A673 (cell line): ENCODE measurements around the gene DDX54. TPM values are rescaled to one million over a fixed set of nuclear protein-coding genes. Genes with fewer than 3 reads are reported as not detected.

Experiments
- BruUV-seq: library from RNA; stranded (reverse); fragments of 400-500 nt; replicated peaks from 2 replicates; lab custom pipeline; 2021; lab: Mats Ljungman, UMichigan
- CTCF ChIA-PET: fragments of 300-600 bp; sonication (Branson Sonifier 250); formaldehyde crosslinking; loops from one replicate; lab custom pipeline; 2022; ENCODE audit warnings: antibody characterized with exemption; lab: Charles Lee
- POLR2A ChIA-PET: fragments of 300-600 bp; sonication (Branson Sonifier 250); formaldehyde crosslinking; loops from one replicate; lab custom pipeline; 2022; ENCODE audit warnings: antibody characterized with exemption; ENCODE audit not compliant: low non-redundant PET; lab: Charles Lee
- DNase-seq: peaks from one replicate; pipeline ENCODE4 v3.0.0-alpha.2; 2015; ENCODE audit warnings: low spot score
- H3K27ac ChIP-seq: fragments of 200-600 bp; sonication (generic); 2 replicates; pipeline ENCODE4 v1.5.1; 2016; ENCODE audit warnings: mixed run types, low read depth, mild to moderate bottlenecking, mixed read lengths, antibody characterized with exemption, low read length; ENCODE audit not compliant: poor library complexity, severe bottlenecking
- H3K27me3 ChIP-seq: fragments of 200-600 bp; sonication (generic); replicated peaks from 2 replicates; pipeline ENCODE4 v1.6.1; 2017; ENCODE audit warnings: mixed run types, low read depth, mild to moderate bottlenecking, mixed read lengths, antibody characterized with exemption, low read length; ENCODE audit not compliant: insufficient read depth, poor library complexity
- H3K36me3 ChIP-seq: fragments of 200-600 bp; sonication (generic); 2 replicates; pipeline ENCODE4 v1.6.1; 2016; ENCODE audit warnings: mixed run types, mild to moderate bottlenecking, mixed read lengths, antibody characterized with exemption, low read length; ENCODE audit not compliant: insufficient read depth, poor library complexity, severe bottlenecking
- H3K4me1 ChIP-seq: fragments of 200-600 bp; sonication (generic); 2 replicates; pipeline ENCODE4 v1.6.1; 2017; ENCODE audit warnings: mixed run types, mild to moderate bottlenecking, mixed read lengths, antibody characterized with exemption, low read length; ENCODE audit not compliant: insufficient read depth, poor library complexity, severe bottlenecking
- H3K4me3 ChIP-seq: fragments of 200-600 bp; sonication (generic); 2 replicates; pipeline ENCODE4 v1.5.1; 2016; ENCODE audit warnings: low read depth, mixed run types, mild to moderate bottlenecking, mixed read lengths, low read length; ENCODE audit not compliant: poor library complexity, severe bottlenecking
- H3K9me3 ChIP-seq: fragments of 200-600 bp; sonication (generic); 2 replicates; pipeline ENCODE4 v1.6.1; 2016; ENCODE audit warnings: mixed run types, low read depth, mild to moderate bottlenecking, mixed read lengths, antibody characterized with exemption, low read length; ENCODE audit not compliant: poor library complexity, severe bottlenecking
- EZH2 ChIP-seq: fragments of 200-600 bp; sonication (generic); IDR thresholded peaks from 2 replicates; pipeline ENCODE4 v1.6.1; 2017; ENCODE audit warnings: borderline replicate concordance, low read depth, mild to moderate bottlenecking, mixed read lengths, antibody characterized with exemption, low read length; ENCODE audit not compliant: poor library complexity, severe bottlenecking
- intact Hi-C: fragments of 100-400 bp; cut with micrococcal nuclease; formaldehyde crosslinking; loops from one replicate; pipeline ENCODE4 v1.10.0; 2022; ENCODE audit not compliant: unreplicated experiment
- total RNA-seq: library from RNA; stranded (reverse); gene quantifications from 2 replicates; pipeline ENCODE4 v1.2.3, GENCODE V29; 2021
- TF ChIP-seq, protein P1 (sequence below): fragments of 300-800, 200-600 bp; sonication (generic); conservative IDR thresholded peaks from 2 replicates; pipeline ENCODE4 v1.5.1; 2017; ENCODE audit warnings: low read depth, mild to moderate bottlenecking, antibody characterized with exemption, low read length, moderate library complexity, mixed read lengths

Gene DDX54
- total RNA-seq, 1 experiment from 2014 or later: 116 TPM

DNA sequence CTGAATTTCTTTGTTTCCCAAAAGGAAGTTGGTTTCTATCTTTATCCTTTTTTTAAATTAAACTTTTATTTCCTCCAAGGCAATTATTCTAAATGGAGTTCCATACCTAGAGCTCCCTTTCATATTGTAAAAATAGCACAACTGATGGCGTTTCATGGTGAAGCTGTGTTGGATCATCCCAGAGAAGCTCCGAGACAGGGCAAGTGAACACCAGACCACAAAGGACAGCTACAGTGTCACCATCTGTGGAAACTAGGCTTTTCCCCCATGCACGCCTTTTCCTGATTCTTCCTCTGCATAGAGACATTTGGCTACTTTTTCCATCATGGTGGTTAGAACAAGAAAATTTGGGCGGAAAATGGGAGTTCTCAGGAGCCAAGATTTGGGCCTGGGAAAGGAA lies 48.7 kb upstream of the DDX54 start:
- Histone ChIP-seq H3K36me3 (peaks cover 14% of the 10 kb centered on the region), H3K4me1 (peaks cover 14% of the 10 kb centered on the region), H3K9me3 (no peaks in the 10 kb centered on the region), H3K4me3 (no peak overlapping the region), H3K27ac (no peak overlapping the region), H3K27me3 (no peaks in the 10 kb centered on the region)
- ChIA-PET CTCF (no interaction called here), POLR2A (no interaction called here)
- intact Hi-C loops: no loop called here
- BruUV-seq: no TSS peak
- TF ChIP-seq, protein P1, sequence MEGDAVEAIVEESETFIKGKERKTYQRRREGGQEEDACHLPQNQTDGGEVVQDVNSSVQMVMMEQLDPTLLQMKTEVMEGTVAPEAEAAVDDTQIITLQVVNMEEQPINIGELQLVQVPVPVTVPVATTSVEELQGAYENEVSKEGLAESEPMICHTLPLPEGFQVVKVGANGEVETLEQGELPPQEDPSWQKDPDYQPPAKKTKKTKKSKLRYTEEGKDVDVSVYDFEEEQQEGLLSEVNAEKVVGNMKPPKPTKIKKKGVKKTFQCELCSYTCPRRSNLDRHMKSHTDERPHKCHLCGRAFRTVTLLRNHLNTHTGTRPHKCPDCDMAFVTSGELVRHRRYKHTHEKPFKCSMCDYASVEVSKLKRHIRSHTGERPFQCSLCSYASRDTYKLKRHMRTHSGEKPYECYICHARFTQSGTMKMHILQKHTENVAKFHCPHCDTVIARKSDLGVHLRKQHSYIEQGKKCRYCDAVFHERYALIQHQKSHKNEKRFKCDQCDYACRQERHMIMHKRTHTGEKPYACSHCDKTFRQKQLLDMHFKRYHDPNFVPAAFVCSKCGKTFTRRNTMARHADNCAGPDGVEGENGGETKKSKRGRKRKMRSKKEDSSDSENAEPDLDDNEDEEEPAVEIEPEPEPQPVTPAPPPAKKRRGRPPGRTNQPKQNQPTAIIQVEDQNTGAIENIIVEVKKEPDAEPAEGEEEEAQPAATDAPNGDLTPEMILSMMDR: no peak
- TF ChIP-seq EZH2: no peak
- DNase-seq: no peak

DNA sequence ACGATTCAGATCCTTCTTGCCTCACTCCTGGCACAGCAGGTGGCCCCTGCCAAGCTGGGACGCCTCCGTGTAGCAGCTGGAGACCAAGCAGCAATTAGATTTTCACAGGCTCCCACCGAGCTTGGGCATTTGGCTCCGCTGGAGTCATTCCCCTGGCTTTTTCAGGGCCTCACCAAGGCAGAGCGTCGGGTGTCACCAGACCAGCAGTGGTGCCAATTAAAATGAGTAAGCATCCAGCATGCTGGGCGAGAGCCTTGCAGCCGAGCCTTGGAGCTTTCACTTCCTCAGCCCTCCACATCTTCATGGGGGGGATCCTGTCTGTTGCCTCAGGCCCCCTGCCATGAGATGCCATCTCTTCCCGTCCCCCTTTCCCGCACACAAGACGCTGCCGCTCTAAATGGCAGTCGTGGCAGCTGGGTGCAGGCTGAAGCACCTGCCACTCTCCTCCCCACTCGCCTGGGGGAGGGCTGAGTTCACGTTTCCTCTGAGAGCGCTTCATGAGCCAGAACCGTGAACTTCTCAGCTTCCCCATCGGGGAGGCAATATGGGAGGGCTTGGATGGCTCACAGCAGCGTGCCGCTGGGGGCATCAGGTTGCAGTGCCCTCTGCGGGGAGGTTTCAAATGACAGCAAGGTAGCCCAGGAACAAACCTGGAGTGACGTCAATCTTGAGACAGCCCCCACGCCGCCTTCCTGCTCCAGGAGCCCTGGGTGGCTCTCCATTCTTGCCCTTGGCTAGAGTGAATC lies 47.7 kb upstream of the DDX54 start:
- peaks cover 14% of the 10 kb centered on the region for H3K4me1 ChIP-seq
- POLR2A ChIA-PET: no interaction called here
- CTCF ChIA-PET: no interaction called here
- peak; percentile 89 for DNase-seq
- peaks cover 14% of the 10 kb centered on the region for H3K36me3 ChIP-seq
- intact Hi-C loops: no loop called here
- no peak overlapping the region for H3K4me3 ChIP-seq
- no peaks in the 10 kb centered on the region for H3K27me3 ChIP-seq
- H3K27ac ChIP-seq: peak overlapping the region; percentile 59
- TF ChIP-seq, protein P1: 0 out of 2 replicates have a peak, but pooled peaks have one; percentile 26
- TF ChIP-seq EZH2: no peak
- BruUV-seq: no TSS peak
- no peaks in the 10 kb centered on the region for H3K9me3 ChIP-seq

DNA sequence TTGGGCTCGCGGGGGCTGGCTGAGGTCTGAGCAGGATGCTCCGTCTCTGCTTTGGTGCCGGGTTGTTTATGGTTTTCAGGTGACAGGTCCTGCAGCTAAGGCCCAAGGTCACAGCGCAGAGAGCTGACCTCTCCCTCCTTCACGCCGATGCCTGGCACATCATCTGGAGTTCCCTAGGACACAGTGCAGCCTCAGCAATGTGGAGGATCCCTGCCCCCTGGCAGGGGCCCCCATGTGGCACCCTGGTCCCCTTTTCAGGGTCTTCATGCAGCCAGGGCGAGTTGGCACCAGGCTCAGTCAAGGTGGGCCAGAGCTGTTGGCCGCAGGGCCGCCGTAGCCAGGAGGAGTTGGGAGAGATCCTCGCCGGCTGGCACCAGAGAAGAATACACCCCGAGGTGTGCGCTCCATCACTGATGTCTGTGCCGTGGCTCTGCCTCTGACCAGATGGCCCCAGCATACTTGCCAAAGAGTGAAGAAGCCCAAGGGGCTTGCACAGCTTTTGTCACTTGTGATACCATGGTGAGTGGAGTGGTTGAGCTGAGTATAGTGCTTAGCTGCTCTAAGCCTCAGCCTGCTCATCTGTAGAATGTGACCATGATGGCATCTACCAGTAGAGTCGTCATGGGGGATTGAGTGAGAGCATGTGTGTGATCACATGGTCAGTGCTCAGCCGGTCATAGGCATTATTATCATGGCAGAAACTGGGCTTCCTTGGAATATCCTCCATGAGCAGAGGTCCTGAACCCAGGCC lies 47.0 kb upstream of the DDX54 start:
- no TSS peak for BruUV-seq
- no peak for TF ChIP-seq EZH2
- TF ChIP-seq, protein P1: no peak

More for the DNA sequence above, 47.0 kb upstream of the DDX54 start:
- DNase-seq: no peak
- POLR2A ChIA-PET: no interaction called here
- Histone ChIP-seq H3K9me3 (no peaks in the 10 kb centered on the region), H3K27me3 (no peaks in the 10 kb centered on the region), H3K4me3 (no peak overlapping the region), H3K36me3 (peaks cover 14% of the 10 kb centered on the region), H3K4me1 (peaks cover 14% of the 10 kb centered on the region), H3K27ac (peak overlapping the region; percentile 59)
- intact Hi-C loops: no loop called here
- CTCF ChIA-PET: no interaction called here
